ENCODE measurements around the gene LRP1-AS. TPM values are rescaled to one million over a fixed set of nuclear protein-coding genes. Genes with fewer than 3 reads are reported as not detected.

LRP1-AS gene
- total and polyA plus RNA-seq, 4 donors, result not detected

GRCh38 chr12:57096748-57097553 lies 50.5 kb downstream of the LRP1-AS start:
- no peak for DNase-seq
- H3K4me1 ChIP-seq (ENCODE audit: control insufficient read depth in 5 of 5, insufficient read depth in 5 of 5, low read length in 5 of 5), result peaks cover 0 to 25% (median 11%) of the 10 kb centered on the region in 5 donors
- TF ChIP-seq CTCF (IDR thresholded peaks at IDR 0.05; ENCODE audit: control extremely low read depth, extremely low read depth), result no peak
- H3K27ac ChIP-seq (ENCODE audit: low read depth in 1 of 2, low read length in 1 of 2), result peak overlapping the region in 1 of 2 donors; percentile 38
- no peak for ATAC-seq (ENCODE audit: insufficient read depth, low FRiP score)
- no peak overlapping the region for H3K4me3 ChIP-seq
- no peak overlapping the region for H3K9ac ChIP-seq (ENCODE audit: insufficient read depth in 1 of 2, low read length in 2 of 2)
- no peaks in the 10 kb centered on the region for H3K27me3 ChIP-seq (ENCODE audit: control insufficient read depth in 3 of 3, insufficient read depth in 3 of 3, low read length in 2 of 3)
- WGBS, 2 donors, result 85 to 89% methylated on average over 8 of the region's 8 CpGs
- no peaks in the 10 kb centered on the region for H3K9me3 ChIP-seq (ENCODE audit: control insufficient read depth in 4 of 4, insufficient read depth in 3 of 4, low read length in 3 of 4)
- H3K36me3 ChIP-seq (ENCODE audit: control insufficient read depth in 4 of 4, insufficient read depth in 4 of 4, low read length in 4 of 4), result peaks cover 8 to 68% (median 51%) of the 10 kb centered on the region in 4 donors

GRCh38 chr12:57096099-57096572 lies 51.3 kb downstream of the LRP1-AS start:
- Histone ChIP-seq H3K4me3 (no peak overlapping the region), H3K9me3 (ENCODE audit: control insufficient read depth in 4 of 4, insufficient read depth in 3 of 4, low read length in 3 of 4) (no peaks in the 10 kb centered on the region), H3K4me1 (ENCODE audit: control insufficient read depth in 5 of 5, insufficient read depth in 5 of 5, low read length in 5 of 5) (peaks cover 0 to 33% (median 14%) of the 10 kb centered on the region in 5 donors), H3K27me3 (ENCODE audit: control insufficient read depth in 3 of 3, insufficient read depth in 3 of 3, low read length in 2 of 3) (no peaks in the 10 kb centered on the region), H3K27ac (ENCODE audit: low read depth in 1 of 2, low read length in 1 of 2) (no peak overlapping the region), H3K9ac (ENCODE audit: insufficient read depth in 1 of 2, low read length in 2 of 2) (no peak overlapping the region), H3K36me3 (ENCODE audit: control insufficient read depth in 4 of 4, insufficient read depth in 4 of 4, low read length in 4 of 4) (peaks cover 11 to 74% (median 56%) of the 10 kb centered on the region in 4 donors)
- DNase-seq (no peak), ATAC-seq (ENCODE audit: insufficient read depth, low FRiP score) (no peak)
- 81 to 92% methylated on average over 6 of the region's 6 CpGs for WGBS, 2 donors
- TF ChIP-seq CTCF (IDR thresholded peaks at IDR 0.05; ENCODE audit: control extremely low read depth, extremely low read depth), result no peak

- Histone ChIP-seq H3K9me3 (ENCODE audit: control insufficient read depth in 4 of 4, insufficient read depth in 3 of 4, low read length in 3 of 4) (no peaks in the 10 kb centered on the region), H3K4me1 (ENCODE audit: control insufficient read depth in 5 of 5, insufficient read depth in 5 of 5, low read length in 5 of 5) (peaks cover 0 to 40% (median 18%) of the 10 kb centered on the region in 5 donors), H3K4me3 (no peak overlapping the region), H3K27me3 (ENCODE audit: control insufficient read depth in 3 of 3, insufficient read depth in 3 of 3, low read length in 2 of 3) (no peaks in the 10 kb centered on the region), H3K36me3 (ENCODE audit: control insufficient read depth in 4 of 4, insufficient read depth in 4 of 4, low read length in 4 of 4) (peaks cover 11 to 77% (median 58%) of the 10 kb centered on the region in 4 donors), H3K9ac (ENCODE audit: insufficient read depth in 1 of 2, low read length in 2 of 2) (no peak overlapping the region), H3K27ac (ENCODE audit: low read depth in 1 of 2, low read length in 1 of 2) (no peak overlapping the region)
- TF ChIP-seq CTCF (IDR thresholded peaks at IDR 0.05; ENCODE audit: control extremely low read depth, extremely low read depth), result no peak
- DNase-seq, result no peak
- 81 to 92% methylated on average over 3 of the region's 3 CpGs for WGBS, 2 donors
- ATAC-seq (ENCODE audit: insufficient read depth, low FRiP score), result no peak
Observed at GRCh38 chr12:57095440-57095839, 52.0 kb downstream of the LRP1-AS start.

Small RNA genes lying within 50 kb of the gene (small RNA-seq; reads per million reads assigned to genes)
- gene MIR1228 (ENCODE audit: low replicate concordance), result not detected

Other genes starting within 250 kb of the LRP1-AS start
- not detected for gene SDR9C7, start 213.2 kb downstream of the LRP1-AS start, total RNA-seq
- gene SDR9C7, start 213.2 kb downstream of the LRP1-AS start, polyA plus RNA-seq, result not detected
- under 1 TPM; 0.31 to 0.68 TPM for gene RDH16, start 190.0 kb downstream of the LRP1-AS start, total RNA-seq
- under 1 TPM; 0.11 to 0.45 TPM for gene RDH16, start 190.0 kb downstream of the LRP1-AS start, polyA plus RNA-seq
- 1 to 10 TPM; 6.4 to 9.1 TPM for gene ZBTB39, start 141.1 kb downstream of the LRP1-AS start, total RNA-seq
- 1 to 10 TPM; 2.2 to 2.5 TPM for gene ZBTB39, start 141.1 kb downstream of the LRP1-AS start, polyA plus RNA-seq
- not detected for gene TAC3, start 131.1 kb downstream of the LRP1-AS start, total RNA-seq
- not detected for gene TAC3, start 131.1 kb downstream of the LRP1-AS start, polyA plus RNA-seq
- gene MYO1A, start 97.5 kb downstream of the LRP1-AS start, total RNA-seq, result under 1 TPM; 0.09 to 0.67 TPM
- gene MYO1A, start 97.5 kb downstream of the LRP1-AS start, polyA plus RNA-seq, result under 1 TPM; 0.13 to 0.28 TPM
- 10 to 100 TPM; 10.6 to 14.3 TPM for gene NEMP1, start 68.8 kb downstream of the LRP1-AS start, total RNA-seq
- gene NEMP1, start 68.8 kb downstream of the LRP1-AS start, polyA plus RNA-seq, result 1 to 10 TPM; 3.7 to 4.8 TPM
- gene NAB2, start 58.5 kb downstream of the LRP1-AS start, total RNA-seq, result 10 to 100 TPM; 45.2 to 51.3 TPM
- gene NAB2, start 58.5 kb downstream of the LRP1-AS start, polyA plus RNA-seq, result 10 to 100 TPM; 16.7 to 32.5 TPM
- gene STAT6, start 36.3 kb downstream of the LRP1-AS start, total RNA-seq, result 100 to 1,000 TPM; 118 to 216 TPM
- 100 to 1,000 TPM; 150 to 199 TPM for gene STAT6, start 36.3 kb downstream of the LRP1-AS start, polyA plus RNA-seq
- gene LRP1, start 19.1 kb downstream of the LRP1-AS start, total RNA-seq, result 100 to 1,000 TPM; 166 to 338 TPM
- gene LRP1, start 19.1 kb downstream of the LRP1-AS start, polyA plus RNA-seq, result 10 to 100 TPM; 52.6 to 77.4 TPM
- under 1 TPM; 0.80 to 0.94 TPM for gene NXPH4, start 69.2 kb upstream of the LRP1-AS start, total RNA-seq
- gene NXPH4, start 69.2 kb upstream of the LRP1-AS start, polyA plus RNA-seq, result under 1 TPM; 0.15 to 0.16 TPM
- 100 to 1,000 TPM in 1 of 2 donors, 10 to 100 TPM in 1; 46.1 to 113 TPM for gene SHMT2, start 82.1 kb upstream of the LRP1-AS start, total RNA-seq
- gene SHMT2, start 82.1 kb upstream of the LRP1-AS start, polyA plus RNA-seq, result 10 to 100 TPM; 56.6 to 97.0 TPM
- gene STAC3, start 103.6 kb upstream of the LRP1-AS start, total RNA-seq, result 1 to 10 TPM; 1.7 to 5.9 TPM
- gene STAC3, start 103.6 kb upstream of the LRP1-AS start, polyA plus RNA-seq, result 1 to 10 TPM; 6.9 to 7.4 TPM